GM10248 (cell line): ENCODE results near the gene MYO16.
"Not testable (repeated sequence)": the region's sequence is repeated elsewhere in the genome, so short reads cannot be mapped to it uniquely, and the experiment has no call there.

Experiments used
- CTCF ChIA-PET: fragments of 300-600 bp; sonication (Branson Sonifier 250); formaldehyde crosslinking; extraction: SDS; loops from one replicate; lab custom pipeline; 2021; ENCODE audit warnings: antibody characterized with exemption; lab: Yijun Ruan, JAX
- POLR2A ChIA-PET: fragments of 350-650 bp; sonication (Branson Sonifier 250); formaldehyde crosslinking; extraction: SDS; loops from one replicate; lab custom pipeline; 2020; ENCODE audit warnings: antibody characterized with exemption; lab: Yijun Ruan, JAX
- DNase-seq: peaks from one replicate; pipeline ENCODE4 v3.0.0; 2012; ENCODE audit errors: extremely low spot score
- TF ChIP-seq, protein P1 (sequence below): IDR thresholded peaks from 2 replicates; pipeline ENCODE4 v1.5.1; 2012; ENCODE audit warnings: mild to moderate bottlenecking, low read depth; ENCODE audit errors: extremely low read depth, missing control alignments, control extremely low read depth

MYO16 gene

DNA sequence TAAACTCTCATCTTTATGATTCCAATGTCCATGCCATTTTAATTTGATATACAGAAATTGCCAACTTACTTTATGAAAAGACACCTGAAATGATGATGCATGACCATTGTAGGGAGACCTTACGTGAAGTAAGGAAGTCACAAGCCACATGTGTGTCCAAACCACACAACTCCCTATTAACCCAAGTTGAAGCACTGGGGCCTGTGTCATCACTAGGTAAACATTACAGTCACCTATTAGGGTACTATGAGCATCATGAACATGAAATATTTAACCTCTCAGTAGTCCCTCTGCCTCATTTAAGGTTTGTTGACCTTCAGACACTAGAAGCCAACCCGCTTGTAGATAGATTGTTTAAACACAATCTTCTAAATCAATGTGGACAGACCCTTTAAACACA is 580.1 kb downstream of the MYO16 start:
- TF ChIP-seq, protein P1, sequence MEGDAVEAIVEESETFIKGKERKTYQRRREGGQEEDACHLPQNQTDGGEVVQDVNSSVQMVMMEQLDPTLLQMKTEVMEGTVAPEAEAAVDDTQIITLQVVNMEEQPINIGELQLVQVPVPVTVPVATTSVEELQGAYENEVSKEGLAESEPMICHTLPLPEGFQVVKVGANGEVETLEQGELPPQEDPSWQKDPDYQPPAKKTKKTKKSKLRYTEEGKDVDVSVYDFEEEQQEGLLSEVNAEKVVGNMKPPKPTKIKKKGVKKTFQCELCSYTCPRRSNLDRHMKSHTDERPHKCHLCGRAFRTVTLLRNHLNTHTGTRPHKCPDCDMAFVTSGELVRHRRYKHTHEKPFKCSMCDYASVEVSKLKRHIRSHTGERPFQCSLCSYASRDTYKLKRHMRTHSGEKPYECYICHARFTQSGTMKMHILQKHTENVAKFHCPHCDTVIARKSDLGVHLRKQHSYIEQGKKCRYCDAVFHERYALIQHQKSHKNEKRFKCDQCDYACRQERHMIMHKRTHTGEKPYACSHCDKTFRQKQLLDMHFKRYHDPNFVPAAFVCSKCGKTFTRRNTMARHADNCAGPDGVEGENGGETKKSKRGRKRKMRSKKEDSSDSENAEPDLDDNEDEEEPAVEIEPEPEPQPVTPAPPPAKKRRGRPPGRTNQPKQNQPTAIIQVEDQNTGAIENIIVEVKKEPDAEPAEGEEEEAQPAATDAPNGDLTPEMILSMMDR = no peak
- ChIA-PET POLR2A (no interaction called here), CTCF (no interaction called here)
- DNase-seq = no peak

DNA sequence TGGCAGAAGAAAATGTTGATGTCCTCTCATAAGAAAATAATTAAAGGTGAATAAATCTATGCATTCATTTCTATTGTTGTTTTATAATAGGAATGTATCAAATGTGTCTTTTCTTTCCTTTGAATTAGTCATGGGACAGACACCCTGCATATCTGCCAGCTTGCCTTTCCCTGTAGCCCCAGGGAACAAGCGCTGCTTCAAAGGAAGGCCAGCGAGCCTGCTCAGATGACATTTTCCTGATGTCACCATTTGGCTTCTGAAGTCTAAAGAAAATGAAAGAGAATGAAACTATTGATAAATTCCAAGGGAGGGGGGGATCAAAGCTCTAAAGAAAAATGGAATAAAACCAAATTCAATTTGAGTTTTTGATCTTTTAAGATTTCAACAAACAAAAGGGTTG is 582.2 kb downstream of the MYO16 start:
- DNase-seq = no peak
- CTCF ChIA-PET = no interaction called here
- POLR2A ChIA-PET = no interaction called here
- TF ChIP-seq, protein P1 = no peak

GRCh38 chr13:109212650-109213049 is 583.2 kb downstream of the MYO16 start:
- TF ChIP-seq, protein P1 = no peak
- ChIA-PET CTCF (no interaction called here), POLR2A (no interaction called here)
- no peak for DNase-seq

DNA sequence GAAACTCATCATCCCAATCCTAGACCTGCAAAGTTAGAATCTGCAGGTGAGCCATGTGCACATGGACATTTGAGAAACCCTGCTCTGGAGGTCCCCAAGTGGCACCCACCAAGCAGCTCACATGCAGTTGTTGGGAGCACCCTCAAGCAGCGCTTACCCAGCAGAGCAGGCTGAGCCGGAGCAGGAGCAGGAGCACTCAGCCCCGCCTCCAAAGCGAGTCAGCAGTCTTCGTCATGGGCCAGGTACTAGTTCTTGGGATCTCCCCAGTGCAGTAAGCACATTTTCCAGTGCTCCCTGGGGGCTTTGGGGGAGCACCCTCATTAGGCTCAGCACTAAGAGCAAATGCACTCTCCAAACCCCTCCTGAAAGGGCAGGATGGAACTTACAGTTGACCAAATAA is 584.3 kb downstream of the MYO16 start:
- no peak for DNase-seq
- POLR2A ChIA-PET = no interaction called here
- CTCF ChIA-PET = no interaction called here
- TF ChIP-seq, protein P1 = no peak

DNA sequence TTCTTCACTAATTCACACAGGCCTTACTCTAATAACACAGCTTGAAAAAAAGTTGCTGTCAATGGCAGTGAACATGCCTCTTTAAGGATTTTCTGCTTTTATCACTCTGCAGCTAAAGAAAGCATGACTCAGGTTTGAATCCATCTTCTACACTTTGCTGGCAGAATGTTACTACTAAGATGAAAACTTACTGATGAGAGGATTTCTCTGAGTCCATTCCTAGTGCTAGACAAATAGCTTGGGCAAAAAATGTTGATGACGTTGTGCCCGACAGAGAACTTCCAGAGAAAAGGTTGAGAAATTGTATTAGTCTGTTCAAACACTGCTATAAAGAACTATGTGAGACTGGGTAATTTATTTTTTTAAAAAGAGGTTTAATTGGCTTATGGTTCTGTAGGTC is 585.0 kb downstream of the MYO16 start:
- no peak for DNase-seq
- CTCF ChIA-PET = interaction anchor here (0.8 to 1.1 kb wide), 2 partner anchors 8 to 27 kb away, joined by 3 to 4 read pairs; no protein-coding TSS in a partner anchor
- TF ChIP-seq, protein P1 = no peak
- POLR2A ChIA-PET = no interaction called here

DNA sequence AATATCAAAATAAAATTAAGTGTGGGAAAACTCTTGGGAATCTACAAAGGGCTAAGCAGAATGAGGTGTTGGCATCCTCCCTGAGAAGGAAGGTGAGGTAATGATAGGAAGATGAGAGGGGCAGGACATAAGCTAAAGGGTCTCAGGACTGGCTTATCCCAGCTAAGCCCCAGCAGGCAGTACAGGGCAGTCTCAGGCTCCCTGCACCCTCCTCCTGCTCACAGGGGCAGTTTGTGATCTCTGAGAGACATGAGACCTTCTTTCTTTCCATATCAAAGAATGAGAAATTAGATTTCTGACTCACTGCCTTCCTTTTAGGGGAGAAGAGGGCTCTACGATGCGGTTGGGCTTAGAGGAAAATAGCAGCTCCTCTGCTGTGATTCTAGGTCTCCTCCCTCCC is 586.0 kb downstream of the MYO16 start:
- TF ChIP-seq, protein P1 = no peak
- CTCF ChIA-PET = interaction anchor here (1.1 kb wide), 1 partner anchor 26 kb away, joined by 4 read pairs; no protein-coding TSS in a partner anchor
- POLR2A ChIA-PET = no interaction called here
- no peak for DNase-seq

- CTCF ChIA-PET, POLR2A ChIA-PET, DNase-seq: not testable (repeated sequence)
Measured at GRCh38 chr13:109217510-109217909, 588.1 kb downstream of the MYO16 start.
